ENCODE measurements around the gene KDM4B.
"Not testable (repeated sequence)": the region's sequence is repeated elsewhere in the genome, so short reads cannot be mapped to it uniquely, and the experiment has no call there.

The KDM4B gene

GRCh38 chr19:5186293-5187050, 217.6 kb downstream of the KDM4B start:
- no peak for DNase-seq

- no peak for DNase-seq
Measured at GRCh38 chr19:5188548-5189317, 219.8 kb downstream of the KDM4B start.

GRCh38 chr19:5189318-5189607, 220.3 kb downstream of the KDM4B start:
- DNase-seq = no peak

- no peak for DNase-seq
Measured at GRCh38 chr19:5191091-5191490, 222.2 kb downstream of the KDM4B start.

- DNase-seq = no peak
Measured at GRCh38 chr19:5192568-5192967, 223.7 kb downstream of the KDM4B start.

GRCh38 chr19:5193192-5193591, 224.3 kb downstream of the KDM4B start:
- DNase-seq = no peak

GRCh38 chr19:5194641-5195040, 225.7 kb downstream of the KDM4B start:
- no peak for DNase-seq

- DNase-seq = not testable (repeated sequence)
Measured at GRCh38 chr19:5195587-5195986, 226.7 kb downstream of the KDM4B start.

GRCh38 chr19:5196832-5197231, 227.9 kb downstream of the KDM4B start:
- DNase-seq = no peak

- no peak for DNase-seq
Measured at GRCh38 chr19:5200844-5201243, 231.9 kb downstream of the KDM4B start.

- DNase-seq = no peak
Measured at GRCh38 chr19:5202553-5202952, 233.6 kb downstream of the KDM4B start.

Measured in SIG-M5 (cell line).